HG03103 (cell line): ENCODE data around the gene MUC16.
"Not testable (repeated sequence)": the region's sequence is repeated elsewhere in the genome, so short reads cannot be mapped to it uniquely, and the experiment has no call there.

ENCODE experiments used
- ATAC-seq: cut with Tn5 transposase; IDR thresholded peaks from one replicate; pipeline ENCODE4 v1.9.1; 2021; ENCODE audit warnings: low read depth; ENCODE audit not compliant: unreplicated experiment

The MUC16 gene

GRCh38 chr19:9009935-9010651 lies at the start of gene MUC16:
TSS of gene MUC16 (minus strand) at chr19:9010409.
- no peak for ATAC-seq

- no peak for ATAC-seq
Observed at GRCh38 chr19:9058905-9059667, 48.9 kb upstream of the MUC16 start.

- ATAC-seq: no peak
Observed at GRCh38 chr19:9057505-9058258, 47.5 kb upstream of the MUC16 start.

- not testable (repeated sequence) for ATAC-seq
Observed at GRCh38 chr19:9056131-9056530, 45.9 kb upstream of the MUC16 start.

GRCh38 chr19:9054765-9055164 lies 44.6 kb upstream of the MUC16 start:
- no peak for ATAC-seq

- no peak for ATAC-seq
Observed at GRCh38 chr19:9054207-9054606, 44.0 kb upstream of the MUC16 start.

- not testable (repeated sequence) for ATAC-seq
Observed at GRCh38 chr19:9053674-9054073, 43.5 kb upstream of the MUC16 start.

GRCh38 chr19:9052894-9053293 lies 42.7 kb upstream of the MUC16 start:
- no peak for ATAC-seq

- no peak for ATAC-seq
Observed at GRCh38 chr19:9046694-9047093, 36.5 kb upstream of the MUC16 start.

- ATAC-seq: no peak
Observed at GRCh38 chr19:9044449-9044848, 34.2 kb upstream of the MUC16 start.

GRCh38 chr19:9043524-9043923 lies 33.3 kb upstream of the MUC16 start:
- no peak for ATAC-seq

- ATAC-seq: no peak
Observed at GRCh38 chr19:9041023-9041422, 30.8 kb upstream of the MUC16 start.

GRCh38 chr19:9040131-9040530 lies 29.9 kb upstream of the MUC16 start:
- ATAC-seq: no peak

GRCh38 chr19:9039728-9040127 lies 29.5 kb upstream of the MUC16 start:
- ATAC-seq: no peak

- ATAC-seq: no peak
Observed at GRCh38 chr19:9037400-9038062, 27.3 kb upstream of the MUC16 start.

GRCh38 chr19:9032136-9032631 lies 22.0 kb upstream of the MUC16 start:
- ATAC-seq: no peak

- ATAC-seq: no peak
Observed at GRCh38 chr19:9018163-9018875, 8.1 kb upstream of the MUC16 start.

- no peak for ATAC-seq
Observed at GRCh38 chr19:9014803-9015202, 4.6 kb upstream of the MUC16 start.

- no peak for ATAC-seq
Observed at GRCh38 chr19:9013988-9014387, 3.8 kb upstream of the MUC16 start.

GRCh38 chr19:9011875-9012274 lies 1.7 kb upstream of the MUC16 start:
- no peak for ATAC-seq
